B cell (primary cell): Measurements from ENCODE around the gene IL1R2. TPM values are rescaled to one million over a fixed set of nuclear protein-coding genes. Genes with fewer than 3 reads are reported as not detected.

Source experiments
- ATAC-seq: fragments of 200-7000 bp; cut with Tn5 transposase; one replicate; pipeline ENCODE4 v1.10.0; 2021; ENCODE audit warnings: low read depth, mild to moderate bottlenecking, moderate number of reproducible peaks, moderate library complexity
- CTCF ChIA-PET: fragments of 350-600 bp; sonication (Branson Sonifier 250); formaldehyde crosslinking; loops from one replicate; lab custom pipeline; 2021; ENCODE audit warnings: antibody characterized with exemption, inconsistent platforms; lab: Charles Lee
- POLR2A ChIA-PET: fragments of 350-600 bp; sonication (Branson Sonifier 250); formaldehyde crosslinking; loops from one replicate; lab custom pipeline; 2021; ENCODE audit warnings: antibody characterized with exemption; lab: Charles Lee
- DNase-seq: peaks from one replicate; pipeline ENCODE4 v3.0.0; 2013
- H2AFZ ChIP-seq: 2 replicates; pipeline ENCODE4 v1.6.1; 2012; ENCODE audit warnings: mild to moderate bottlenecking, low read depth, low read length; ENCODE audit not compliant: insufficient read depth, poor library complexity, severe bottlenecking
- H3K27ac ChIP-seq, 2 donors: 1 replicate in 1 of 2; 2 replicates in 1 of 2; pipeline ENCODE4 v1.5.1; 2012 to 2013; ENCODE audit warnings: low read length in 2 of 2, mild to moderate bottlenecking in 2 of 2, moderate library complexity in 1 of 2
- H3K27me3 ChIP-seq, 4 experiments: fragments of 200-600 bp in 1 of 4; sonication (generic) in 1 of 4; replicated peaks in 1 of 4; 1 replicate in 2 of 4; 2 replicates in 2 of 4; pipeline versions ENCODE4 v1.6.1 to v1.7.0; 2013 to 2016; ENCODE audit warnings: low read length in 3 of 4, mild to moderate bottlenecking in 2 of 4, mixed read lengths in 1 of 4, moderate library complexity in 1 of 4; ENCODE audit not compliant: insufficient read depth in 4 of 4, control insufficient read depth in 3 of 4; ENCODE audit errors: control extremely low read depth in 1 of 4
- H3K36me3 ChIP-seq, 2 experiments: replicated peaks in 1 of 2; 1 replicate in 1 of 2; 2 replicates in 1 of 2; pipeline versions ENCODE4 v1.6.1 to v1.7.1; 2013; ENCODE audit warnings: low read length in 1 of 2; ENCODE audit not compliant: insufficient read depth in 2 of 2, control insufficient read depth in 1 of 2; ENCODE audit errors: control extremely low read depth in 1 of 2, extremely low read depth in 1 of 2
- H3K4me1 ChIP-seq, 2 donors: fragments of 200-600 bp in 1 of 2; sonication (generic) in 1 of 2; 1 replicate in 1 of 2; 2 replicates in 1 of 2; pipeline versions ENCODE4 v1.5.1 to v1.6.1; 2013 to 2017; ENCODE audit warnings: low read length in 2 of 2; ENCODE audit not compliant: control insufficient read depth in 2 of 2, insufficient read depth in 2 of 2
- H3K4me2 ChIP-seq: replicated peaks from 2 replicates; pipeline ENCODE3; 2012; ENCODE audit warnings: mild to moderate bottlenecking, low read depth, low read length; ENCODE audit not compliant: poor library complexity, severe bottlenecking
- H3K4me3 ChIP-seq, 5 experiments: fragments of 200-600 bp in 1 of 5; sonication (generic) in 1 of 5; 1 replicate in 3 of 5; 2 replicates in 2 of 5; pipeline versions ENCODE4 v1.5.1 to v1.7.0; 2011 to 2016; ENCODE audit warnings: low read length in 4 of 5, mild to moderate bottlenecking in 4 of 5, low read depth in 2 of 5, control low read depth in 1 of 5, moderate library complexity in 1 of 5; ENCODE audit not compliant: insufficient read depth in 1 of 5; ENCODE audit errors: control extremely low read depth in 1 of 5, extremely low read depth in 1 of 5
- H3K79me2 ChIP-seq: fragments of 200-600 bp; sonication (generic); one replicate; pipeline ENCODE4 v1.6.0; 2016; ENCODE audit warnings: low read length; ENCODE audit not compliant: control insufficient read depth, insufficient read depth
- H3K9ac ChIP-seq: fragments of 200-600 bp; sonication (generic); 2 replicates; pipeline ENCODE4 v1.6.1; 2017; ENCODE audit warnings: mild to moderate bottlenecking, low read length, moderate library complexity
- H3K9me3 ChIP-seq, 3 donors: one replicate each; pipeline versions ENCODE4 v1.6.1 to v1.7.1; 2013; ENCODE audit warnings: low read length in 2 of 3; ENCODE audit not compliant: control insufficient read depth in 2 of 3, insufficient read depth in 1 of 3; ENCODE audit errors: control extremely low read depth in 1 of 3
- H4K20me1 ChIP-seq: 2 replicates; pipeline ENCODE4 v1.6.0; 2012; ENCODE audit warnings: mild to moderate bottlenecking, low read length; ENCODE audit not compliant: insufficient read depth, control insufficient read depth, poor library complexity, severe bottlenecking
- H3K27ac Mint-ChIP-seq: one replicate; pipeline ENCODE4 v1.8.0; 2021; ENCODE audit warnings: mixed read lengths
- H3K27me3 Mint-ChIP-seq: one replicate; pipeline ENCODE4 v1.8.0; 2021; ENCODE audit warnings: mixed read lengths
- H3K4me1 Mint-ChIP-seq: one replicate; pipeline ENCODE4 v1.8.0; 2021; ENCODE audit warnings: mixed read lengths
- H3K4me3 Mint-ChIP-seq: one replicate; pipeline ENCODE4 v1.8.0; 2021; ENCODE audit warnings: mixed read lengths
- H3K9me3 Mint-ChIP-seq: one replicate; pipeline ENCODE4 v1.8.0; 2022; ENCODE audit warnings: mixed read lengths; ENCODE audit not compliant: insufficient read depth
- CTCF ChIP-seq: fragments of 200-600 bp; IDR thresholded peaks from one replicate; pipeline ENCODE4 v1.8.0; 2022; ENCODE audit warnings: antibody characterized with exemption, mild to moderate bottlenecking
- EZH2 ChIP-seq: IDR thresholded peaks from 2 replicates; pipeline ENCODE4 v1.6.1; 2012; ENCODE audit warnings: borderline replicate concordance, low read depth, mild to moderate bottlenecking, moderate library complexity, low read length; ENCODE audit not compliant: insufficient read depth, poor library complexity, severe bottlenecking
- WGBS: methylation state at CpG from one replicate; pipeline ENCODE4 v1.1.5; 2013; ENCODE audit warnings: missing lambda C conversion rate; ENCODE audit not compliant: insufficient coverage; 5-methylcytosine and 5-hydroxymethylcytosine counted together
- intact Hi-C: fragments of 100-400 bp; cut with micrococcal nuclease; formaldehyde crosslinking; loops from one replicate; pipeline ENCODE4 v1.10.0; 2022
- polyA plus RNA-seq: library from polyadenylated mRNA; depleted of rRNA; stranded (reverse); fragments of >200 nt; gene quantifications from 2 replicates; pipeline ENCODE4 v1.2.3, GENCODE V29; 2012
- total RNA-seq, 2 donors: library from RNA; stranded (reverse); fragments of 120-200 nt in 1 of 2; gene quantifications; 1 replicate in 1 of 2; 2 replicates in 1 of 2; pipeline versions ENCODE4 v1.2.3 to v1.2.4, GENCODE V29; 2013 to 2022

Gene IL1R2
- total and polyA plus RNA-seq, 2 donors (not counting 1 experiment from before 2014, with no cell fraction given) = not detected

- H3K4me1 Mint-ChIP-seq = no peaks in the 10 kb centered on the region
- TF ChIP-seq EZH2 = no peak
- TF ChIP-seq CTCF = no peak
- Histone ChIP-seq H3K4me1 (no peaks in the 10 kb centered on the region), H3K36me3 (no peaks in the 10 kb centered on the region), H3K79me2 (no peaks in the 10 kb centered on the region), H2AFZ (no peak overlapping the region), H3K9me3 (peaks cover 2 to 19% (median 6%) of the 10 kb centered on the region in 3 donors), H3K27ac (no peak overlapping the region), H3K27me3 (peaks cover 0 to 2% (median 0%) of the 10 kb centered on the region in 4 experiments), H4K20me1 (no peaks in the 10 kb centered on the region), H3K4me2 (no peak overlapping the region), H3K9ac (no peak overlapping the region), H3K4me3 (no peak overlapping the region)
- DNase-seq = no peak
- no peak for ATAC-seq
- H3K27ac Mint-ChIP-seq = no peak overlapping the region
- POLR2A ChIA-PET = no interaction called here
- intact Hi-C loops = no loop called here
- CTCF ChIA-PET = no interaction called here
- peaks cover 5% of the 10 kb centered on the region for H3K9me3 Mint-ChIP-seq
- H3K27me3 Mint-ChIP-seq = peaks cover 23% of the 10 kb centered on the region
- H3K4me3 Mint-ChIP-seq = no peak overlapping the region
Measured at GRCh38 chr2:101948625-101949155, 43.1 kb upstream of the IL1R2 start.

DNA sequence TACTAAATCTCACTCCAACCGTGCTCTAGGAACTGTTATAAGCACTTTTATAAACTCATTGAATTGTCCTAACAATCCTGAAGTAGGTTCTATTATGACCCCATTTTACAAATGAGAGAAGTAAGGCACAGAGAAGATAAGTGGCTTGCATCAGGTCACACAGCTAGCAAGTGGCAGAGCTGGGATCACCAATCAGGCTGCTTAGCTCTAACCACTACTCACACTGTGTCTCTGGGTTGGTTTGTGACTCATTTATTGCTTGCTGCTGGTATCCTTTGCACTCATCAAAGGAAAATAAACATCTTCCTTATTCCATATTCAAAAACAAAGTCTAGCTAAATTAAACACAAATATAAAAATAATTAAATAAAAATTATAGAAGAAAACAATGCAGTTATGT is 42.5 kb upstream of the IL1R2 start:
- Histone ChIP-seq H3K36me3 (no peaks in the 10 kb centered on the region), H3K27ac (no peak overlapping the region), H3K9me3 (peaks cover 2 to 19% (median 6%) of the 10 kb centered on the region in 3 donors), H3K9ac (no peak overlapping the region), H3K27me3 (peaks cover 0 to 2% (median 0%) of the 10 kb centered on the region in 4 experiments), H2AFZ (no peak overlapping the region), H4K20me1 (no peaks in the 10 kb centered on the region), H3K79me2 (no peaks in the 10 kb centered on the region), H3K4me2 (no peak overlapping the region), H3K4me1 (no peaks in the 10 kb centered on the region), H3K4me3 (no peak overlapping the region)
- H3K27ac Mint-ChIP-seq = no peak overlapping the region
- H3K4me3 Mint-ChIP-seq = no peak overlapping the region
- ChIA-PET CTCF (no interaction called here), POLR2A (no interaction called here)
- H3K27me3 Mint-ChIP-seq = peaks cover 20% of the 10 kb centered on the region
- intact Hi-C loops = no loop called here
- WGBS = no CpG with 5 or more reads among the region's 1 CpG
- no peak for ATAC-seq
- peaks cover 5% of the 10 kb centered on the region for H3K9me3 Mint-ChIP-seq
- TF ChIP-seq EZH2 (no peak), CTCF (no peak)
- DNase-seq = no peak
- H3K4me1 Mint-ChIP-seq = no peaks in the 10 kb centered on the region
